GM12801 (cell line): Measurements from ENCODE around the gene RUNX3.

Experiments
- TF ChIP-seq, protein P1 (sequence below): IDR thresholded peaks from one replicate; pipeline ENCODE4 v1.5.1; 2011; ENCODE audit warnings: control low read depth; ENCODE audit not compliant: insufficient read length; ENCODE audit errors: extremely low read depth

Gene RUNX3

DNA sequence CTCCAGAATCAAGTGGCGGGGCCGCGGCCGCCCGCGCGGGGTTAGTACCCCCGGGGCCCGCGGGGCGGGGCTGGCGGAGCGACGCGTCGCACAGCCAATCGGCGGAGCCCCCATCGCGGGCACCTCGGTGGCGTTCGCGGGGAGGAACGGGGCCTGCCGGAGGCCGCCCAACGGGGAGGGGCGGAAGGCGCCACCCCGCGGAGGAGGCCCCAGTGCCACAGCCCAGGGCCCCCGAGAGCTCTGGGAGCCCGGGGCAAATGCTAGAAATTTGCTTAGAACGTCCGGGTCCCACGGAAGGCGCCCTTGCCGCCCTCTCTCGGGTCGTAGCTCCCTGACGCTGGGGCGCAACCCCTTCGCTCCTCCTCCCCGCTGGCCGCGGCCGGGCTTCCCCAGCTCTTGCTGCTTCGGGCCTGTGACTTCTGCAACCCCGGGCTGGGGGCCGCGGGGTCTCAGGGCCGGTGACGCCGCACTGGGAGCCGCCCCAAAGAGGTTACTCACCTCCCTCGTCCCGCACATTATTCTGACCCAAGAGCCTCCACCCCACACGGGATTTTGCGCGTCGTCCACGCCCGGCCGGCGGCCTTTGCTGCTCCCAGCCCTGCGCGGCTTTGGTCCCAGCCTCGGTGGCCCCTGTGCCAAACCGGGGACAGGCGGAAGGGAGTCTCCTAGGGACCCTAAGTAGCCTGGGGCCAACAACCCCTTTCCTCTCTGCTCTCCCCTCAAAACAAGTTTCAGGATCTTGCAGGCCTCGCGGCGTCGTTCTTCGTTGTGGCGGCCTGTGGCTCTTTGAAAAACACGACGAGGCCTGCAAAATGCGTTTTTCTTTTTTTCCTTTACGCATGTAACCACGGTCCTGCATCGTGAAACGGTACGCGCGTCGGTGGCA lies at the start of gene RUNX3:
TSS of gene RUNX3 (minus strand) at position 17 of the 886 bp plus-strand sequence. CDS start 408 bp downstream, outside the sequence.
- TF ChIP-seq, protein P1, sequence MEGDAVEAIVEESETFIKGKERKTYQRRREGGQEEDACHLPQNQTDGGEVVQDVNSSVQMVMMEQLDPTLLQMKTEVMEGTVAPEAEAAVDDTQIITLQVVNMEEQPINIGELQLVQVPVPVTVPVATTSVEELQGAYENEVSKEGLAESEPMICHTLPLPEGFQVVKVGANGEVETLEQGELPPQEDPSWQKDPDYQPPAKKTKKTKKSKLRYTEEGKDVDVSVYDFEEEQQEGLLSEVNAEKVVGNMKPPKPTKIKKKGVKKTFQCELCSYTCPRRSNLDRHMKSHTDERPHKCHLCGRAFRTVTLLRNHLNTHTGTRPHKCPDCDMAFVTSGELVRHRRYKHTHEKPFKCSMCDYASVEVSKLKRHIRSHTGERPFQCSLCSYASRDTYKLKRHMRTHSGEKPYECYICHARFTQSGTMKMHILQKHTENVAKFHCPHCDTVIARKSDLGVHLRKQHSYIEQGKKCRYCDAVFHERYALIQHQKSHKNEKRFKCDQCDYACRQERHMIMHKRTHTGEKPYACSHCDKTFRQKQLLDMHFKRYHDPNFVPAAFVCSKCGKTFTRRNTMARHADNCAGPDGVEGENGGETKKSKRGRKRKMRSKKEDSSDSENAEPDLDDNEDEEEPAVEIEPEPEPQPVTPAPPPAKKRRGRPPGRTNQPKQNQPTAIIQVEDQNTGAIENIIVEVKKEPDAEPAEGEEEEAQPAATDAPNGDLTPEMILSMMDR = no peak

DNA sequence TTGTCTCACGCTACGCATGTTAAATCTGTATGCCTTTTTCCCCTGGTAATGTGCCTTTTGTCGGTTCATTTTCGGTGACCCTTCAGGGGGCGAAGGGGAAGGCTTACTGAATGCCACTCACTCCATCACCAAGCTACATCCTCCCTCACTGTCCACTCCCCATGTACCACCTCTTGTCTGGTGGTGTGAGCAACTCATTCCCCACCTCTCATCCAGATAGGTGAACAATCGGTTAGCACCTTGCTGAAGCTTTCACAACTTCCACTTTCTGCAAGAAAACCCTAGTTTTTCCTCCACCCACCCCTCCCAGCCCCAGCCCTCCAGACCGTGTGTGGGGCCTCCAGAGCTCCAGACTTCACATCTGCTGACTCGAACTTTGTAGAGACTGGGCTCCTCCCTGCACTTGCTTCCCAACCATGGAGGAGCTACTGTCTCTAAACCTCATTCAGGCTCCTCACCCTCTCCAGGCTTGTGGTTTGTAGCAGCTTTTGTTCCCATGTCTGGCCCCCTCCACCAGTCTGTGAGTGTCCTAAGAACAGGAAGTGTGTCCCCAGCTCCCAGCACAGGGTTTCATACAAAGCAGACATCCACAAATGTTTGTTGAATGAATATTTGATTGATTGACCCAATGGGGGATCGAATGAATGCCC lies 48.4 kb upstream of the RUNX3 start:
- TF ChIP-seq, protein P1 = no peak

DNA sequence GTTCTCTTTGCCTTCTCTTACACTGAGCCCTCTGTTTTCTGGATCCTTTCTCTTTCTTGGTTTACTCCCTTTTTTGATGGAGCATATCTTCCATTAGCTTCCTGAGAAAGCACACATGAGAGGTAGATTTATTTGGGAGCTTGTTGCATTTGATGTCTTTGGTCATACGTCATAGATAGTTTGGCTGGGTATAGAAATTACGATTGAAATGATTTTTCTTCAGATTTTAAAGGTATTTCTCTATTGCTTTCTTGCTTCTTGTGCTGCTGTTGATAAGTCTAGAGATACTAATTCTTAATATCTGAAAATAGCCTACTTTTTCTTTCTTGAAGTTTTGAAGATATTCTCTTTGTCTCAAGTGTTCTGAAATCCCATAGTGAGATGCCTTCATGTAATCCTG lies 45.3 kb upstream of the RUNX3 start:
- TF ChIP-seq, protein P1 = no peak

DNA sequence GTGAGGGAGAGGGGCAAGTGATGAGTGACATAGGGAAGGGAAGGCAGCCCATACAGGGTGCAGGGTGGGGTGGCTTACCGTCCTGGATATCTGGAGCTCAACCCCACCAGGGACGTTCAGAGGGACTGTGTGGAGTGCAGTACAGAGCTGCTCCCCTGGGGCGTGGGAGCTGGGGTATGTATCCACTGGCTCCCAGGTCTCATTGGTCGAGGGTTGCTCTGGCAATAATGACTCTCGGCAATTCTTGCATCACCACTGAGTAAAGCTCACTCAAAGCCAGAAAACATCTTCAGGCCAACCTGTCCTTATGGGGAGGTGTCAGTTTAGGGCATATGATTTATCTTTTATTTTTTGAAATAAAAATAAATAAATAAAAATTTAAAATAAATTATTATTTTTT lies 43.2 kb upstream of the RUNX3 start:
- TF ChIP-seq, protein P1 = no peak

DNA sequence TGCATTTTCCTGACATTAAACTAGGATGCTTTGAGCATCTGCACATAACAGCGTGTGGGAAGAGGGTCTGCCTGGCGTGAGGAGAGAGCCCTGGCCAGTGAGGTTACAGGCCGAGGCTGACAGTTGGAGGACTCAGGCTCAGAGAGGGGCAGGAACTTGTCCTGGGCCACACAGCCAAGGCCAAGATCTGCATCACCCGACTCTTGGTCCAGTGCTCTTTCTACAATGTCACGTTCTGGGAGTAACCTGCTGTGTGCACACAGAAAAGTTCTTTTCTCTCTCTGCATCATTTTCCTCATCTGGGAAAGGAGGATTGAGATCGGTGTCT lies 42.8 kb upstream of the RUNX3 start:
- TF ChIP-seq, protein P1 = no peak

DNA sequence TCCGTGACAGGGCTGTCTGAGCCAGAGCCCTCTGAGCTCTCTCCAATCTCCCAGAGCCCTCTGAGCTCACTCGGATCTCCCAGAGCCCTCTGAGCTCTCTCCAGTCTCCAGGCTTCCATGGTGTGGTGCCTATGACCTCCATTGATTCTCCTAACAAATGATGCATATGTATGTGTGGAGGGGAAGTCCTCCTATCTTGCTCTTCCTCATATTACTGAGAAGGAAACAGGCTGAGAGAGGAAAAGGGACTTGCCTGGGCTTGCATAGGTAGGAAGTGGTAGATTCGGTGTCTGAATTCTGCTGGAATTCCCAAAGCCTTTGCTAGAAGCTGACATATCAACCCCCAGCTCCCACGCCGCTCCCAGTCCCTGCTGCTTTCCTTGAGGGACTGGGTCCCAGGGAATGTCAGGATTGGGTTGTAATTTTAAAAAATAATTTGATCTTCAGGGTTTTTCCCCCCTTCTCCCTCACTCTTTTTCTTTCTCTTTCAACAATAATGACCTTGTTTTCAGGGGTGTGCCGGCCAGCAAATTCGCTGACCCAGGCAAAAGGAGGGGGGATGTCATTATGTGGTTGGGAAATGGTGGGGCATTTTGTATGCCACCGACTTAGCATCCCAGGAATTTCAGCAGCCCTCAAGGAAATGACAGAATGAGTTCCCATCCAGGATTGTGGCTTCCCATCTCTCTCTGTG lies 42.3 kb upstream of the RUNX3 start:
- TF ChIP-seq, protein P1 = no peak
